Erythroblast (primary cell): Measurements from ENCODE around the gene C6orf89.

Experiments
- DNase-seq, 2 experiments: peaks; one replicate each; lab custom pipeline; 2025; lab: John Stamatoyannopoulos, UW
- GATA1 ChIP-seq: IDR thresholded peaks from 2 replicates; pipeline ENCODE4 v1.6.1; 2011; ENCODE audit warnings: low read depth, mild to moderate bottlenecking, control low read depth, low read length, moderate library complexity
- POLR2A ChIP-seq: IDR thresholded peaks from 2 replicates; pipeline ENCODE4 v1.6.1; 2011; ENCODE audit warnings: mild to moderate bottlenecking, low read length

C6orf89 gene

GRCh38 chr6:36912586-36912985 is 26.8 kb downstream of the C6orf89 start:
- no peak for DNase-seq
- TF ChIP-seq POLR2A: no peak
- no peak for TF ChIP-seq GATA1

- no peak for DNase-seq
- TF ChIP-seq POLR2A: no peak
- TF ChIP-seq GATA1: no peak
Measured at GRCh38 chr6:36913082-36913481, 27.3 kb downstream of the C6orf89 start.

GRCh38 chr6:36914227-36914794 is 28.6 kb downstream of the C6orf89 start:
- no peak for TF ChIP-seq POLR2A
- DNase-seq: peak in 1 of 2 experiments; percentile 26

- no peak for TF ChIP-seq GATA1
- TF ChIP-seq POLR2A: no peak
- DNase-seq: no peak
Measured at GRCh38 chr6:36915599-36915998, 29.8 kb downstream of the C6orf89 start.

GRCh38 chr6:36916126-36916525 is 30.4 kb downstream of the C6orf89 start:
- TF ChIP-seq POLR2A: no peak
- no peak for TF ChIP-seq GATA1
- DNase-seq: no peak

GRCh38 chr6:36917541-36918193 is 31.9 kb downstream of the C6orf89 start:
- TF ChIP-seq GATA1 (no peak), POLR2A (no peak)
- no peak for DNase-seq

- DNase-seq: no peak
- TF ChIP-seq GATA1: no peak
- no peak for TF ChIP-seq POLR2A
Measured at GRCh38 chr6:36920049-36920448, 34.3 kb downstream of the C6orf89 start.

GRCh38 chr6:36920546-36920945 is 34.8 kb downstream of the C6orf89 start:
- no peak for DNase-seq
- TF ChIP-seq GATA1 (no peak), POLR2A (no peak)

- no peak for TF ChIP-seq GATA1
- no peak for TF ChIP-seq POLR2A
- no peak for DNase-seq
Measured at GRCh38 chr6:36924131-36924530, 38.4 kb downstream of the C6orf89 start.

GRCh38 chr6:36924778-36925374 is 39.1 kb downstream of the C6orf89 start:
- no peak for DNase-seq
- TF ChIP-seq POLR2A: no peak
- TF ChIP-seq GATA1: no peak

- DNase-seq: no peak
- no peak for TF ChIP-seq POLR2A
- no peak for TF ChIP-seq GATA1
Measured at GRCh38 chr6:36925809-36926208, 40.1 kb downstream of the C6orf89 start.

GRCh38 chr6:36926708-36927513 is 41.2 kb downstream of the C6orf89 start:
- no peak for DNase-seq
- no peak for TF ChIP-seq GATA1
- no peak for TF ChIP-seq POLR2A

GRCh38 chr6:36927691-36928546 is 42.2 kb downstream of the C6orf89 start:
- no peak for DNase-seq
- no peak for TF ChIP-seq GATA1
- no peak for TF ChIP-seq POLR2A
